Caco-2 (cell line): ENCODE measurements around the gene STEAP1B. TPM values are rescaled to one million over a fixed set of nuclear protein-coding genes. Genes with fewer than 3 reads are reported as not detected.
A peak's percentile ranks its signal among the peaks of the same experiment; 100 is the strongest.

Source experiments
- BruUV-seq: library from RNA; stranded (reverse); fragments of 400-500 nt; replicated peaks from 2 replicates; lab custom pipeline; 2021; lab: Mats Ljungman, UMichigan
- CTCF ChIA-PET: fragments of 300-600 bp; sonication (Branson Sonifier 250); formaldehyde crosslinking; loops from one replicate; lab custom pipeline; 2022; ENCODE audit warnings: antibody characterized with exemption; lab: Charles Lee
- POLR2A ChIA-PET: fragments of 300-600 bp; sonication (Branson Sonifier 250); formaldehyde crosslinking; loops from one replicate; lab custom pipeline; 2022; ENCODE audit warnings: antibody characterized with exemption; lab: Charles Lee
- DNase-seq, 2 experiments: peaks; one replicate each; pipeline versions ENCODE4 v3.0.0 to v3.0.0-alpha.2; 2020 to 2022
- H3K27me3 ChIP-seq: replicated peaks from 2 replicates; pipeline ENCODE4 v1.6.0; 2011; ENCODE audit warnings: low read length; ENCODE audit not compliant: control insufficient read depth, insufficient read depth
- H3K36me3 ChIP-seq: 2 replicates; pipeline ENCODE4 v1.5.1; 2011; ENCODE audit warnings: low read length; ENCODE audit not compliant: control insufficient read depth, insufficient read depth
- H3K4me1 ChIP-seq: fragments of 250-450 bp; sonication (Bioruptor Pico); 2 replicates; pipeline ENCODE4 v1.5.1; 2020; ENCODE audit warnings: mild to moderate bottlenecking
- H3K4me3 ChIP-seq: 2 replicates; pipeline ENCODE4 v1.5.1; 2011; ENCODE audit warnings: low read depth, mild to moderate bottlenecking, control low read depth, low read length
- H3K9me3 ChIP-seq: fragments of 250-450 bp; sonication (Bioruptor Pico); 2 replicates; pipeline ENCODE4 v1.5.1; 2020; ENCODE audit warnings: mild to moderate bottlenecking, moderate library complexity
- H3K27ac Mint-ChIP-seq: one replicate; pipeline ENCODE4 v1.8.0; 2022; ENCODE audit warnings: mixed read lengths; ENCODE audit not compliant: unreplicated experiment
- H3K27me3 Mint-ChIP-seq: one replicate; pipeline ENCODE4 v1.8.0; 2022; ENCODE audit warnings: mixed read lengths; ENCODE audit not compliant: insufficient read depth, unreplicated experiment
- H3K36me3 Mint-ChIP-seq: one replicate; pipeline ENCODE4 v1.8.0; 2022; ENCODE audit warnings: mild to moderate bottlenecking, mixed read lengths; ENCODE audit not compliant: insufficient read depth, unreplicated experiment
- H3K4me1 Mint-ChIP-seq: one replicate; pipeline ENCODE4 v1.8.0; 2022; ENCODE audit warnings: low read depth, mixed read lengths; ENCODE audit not compliant: unreplicated experiment
- H3K4me3 Mint-ChIP-seq: one replicate; pipeline ENCODE4 v1.8.0; 2022; ENCODE audit warnings: mild to moderate bottlenecking, moderate library complexity, mixed read lengths; ENCODE audit not compliant: unreplicated experiment
- H3K9me3 Mint-ChIP-seq: one replicate; pipeline ENCODE4 v1.8.0; 2022; ENCODE audit warnings: mixed read lengths; ENCODE audit not compliant: unreplicated experiment
- intact Hi-C: fragments of 100-400 bp; cut with micrococcal nuclease; formaldehyde crosslinking; loops from one replicate; pipeline ENCODE4 v1.10.0; 2022; ENCODE audit not compliant: unreplicated experiment
- total RNA-seq: library from RNA; stranded (reverse); gene quantifications from 2 replicates; pipeline ENCODE4 v1.2.3, GENCODE V29; 2022
- TF ChIP-seq, protein P1 (sequence below), 2 experiments: fragments of 200-600 bp in 1 of 2; IDR thresholded peaks; 1 replicate in 1 of 2; 2 replicates in 1 of 2; pipeline versions ENCODE4 v1.5.1 to v1.8.0; 2011 to 2022; ENCODE audit warnings: antibody characterized with exemption in 1 of 2, control low read depth in 1 of 2, inconsistent platforms in 1 of 2, low read depth in 1 of 2, low read length in 1 of 2, mild to moderate bottlenecking in 1 of 2, moderate library complexity in 1 of 2; ENCODE audit not compliant: insufficient read depth in 1 of 2, severe bottlenecking in 1 of 2, unreplicated experiment in 1 of 2

The STEAP1B gene
- total RNA-seq, 1 experiment from 2014 or later: 1.7 TPM

DNA sequence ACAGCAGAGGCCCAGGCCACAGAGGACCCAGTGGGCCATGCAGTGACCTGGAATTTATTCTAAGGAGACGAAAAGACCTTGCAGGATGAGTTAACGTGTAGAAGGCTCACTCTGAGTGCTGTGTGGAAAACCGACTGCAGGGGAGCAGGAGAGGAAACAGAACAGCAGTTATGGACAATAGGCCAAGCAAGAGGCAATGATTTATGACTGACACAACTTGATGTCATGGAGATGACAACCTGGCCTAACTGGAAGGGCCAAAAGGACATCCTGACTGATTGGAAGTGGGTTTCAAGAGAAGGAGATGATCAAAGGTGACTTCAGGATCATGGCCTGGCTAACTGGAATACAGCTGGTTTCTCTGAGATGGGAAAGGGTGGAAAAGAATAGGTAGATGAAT is 72.9 kb downstream of the STEAP1B start:
- ChIA-PET POLR2A (no interaction called here), CTCF (no interaction called here)
- DNase-seq: peak in 1 of 2 experiments; percentile 17
- H3K9me3 Mint-ChIP-seq: no peaks in the 10 kb centered on the region
- intact Hi-C loops: no loop called here
- Histone ChIP-seq H3K36me3 (no peaks in the 10 kb centered on the region), H3K27me3 (no peaks in the 10 kb centered on the region; the same call in 1 of the 2 replicates), H3K4me1 (peaks cover 11% of the 10 kb centered on the region), H3K9me3 (no peaks in the 10 kb centered on the region), H3K4me3 (no peak overlapping the region)
- TF ChIP-seq, protein P1, sequence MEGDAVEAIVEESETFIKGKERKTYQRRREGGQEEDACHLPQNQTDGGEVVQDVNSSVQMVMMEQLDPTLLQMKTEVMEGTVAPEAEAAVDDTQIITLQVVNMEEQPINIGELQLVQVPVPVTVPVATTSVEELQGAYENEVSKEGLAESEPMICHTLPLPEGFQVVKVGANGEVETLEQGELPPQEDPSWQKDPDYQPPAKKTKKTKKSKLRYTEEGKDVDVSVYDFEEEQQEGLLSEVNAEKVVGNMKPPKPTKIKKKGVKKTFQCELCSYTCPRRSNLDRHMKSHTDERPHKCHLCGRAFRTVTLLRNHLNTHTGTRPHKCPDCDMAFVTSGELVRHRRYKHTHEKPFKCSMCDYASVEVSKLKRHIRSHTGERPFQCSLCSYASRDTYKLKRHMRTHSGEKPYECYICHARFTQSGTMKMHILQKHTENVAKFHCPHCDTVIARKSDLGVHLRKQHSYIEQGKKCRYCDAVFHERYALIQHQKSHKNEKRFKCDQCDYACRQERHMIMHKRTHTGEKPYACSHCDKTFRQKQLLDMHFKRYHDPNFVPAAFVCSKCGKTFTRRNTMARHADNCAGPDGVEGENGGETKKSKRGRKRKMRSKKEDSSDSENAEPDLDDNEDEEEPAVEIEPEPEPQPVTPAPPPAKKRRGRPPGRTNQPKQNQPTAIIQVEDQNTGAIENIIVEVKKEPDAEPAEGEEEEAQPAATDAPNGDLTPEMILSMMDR (IDR thresholded peaks at IDR 0.05; ENCODE audit: insufficient read depth in 1 of 2, low read depth in 1 of 2, low read length in 1 of 2, severe bottlenecking in 1 of 2, unreplicated experiment in 1 of 2): no peak
- H3K4me3 Mint-ChIP-seq: no peak overlapping the region
- no peak overlapping the region for H3K27ac Mint-ChIP-seq
- H3K36me3 Mint-ChIP-seq: no peaks in the 10 kb centered on the region
- BruUV-seq: no TSS peak
- H3K27me3 Mint-ChIP-seq: no peaks in the 10 kb centered on the region
- peaks cover 10% of the 10 kb centered on the region for H3K4me1 Mint-ChIP-seq

GRCh38 chr7:22426463-22427094 is 73.4 kb downstream of the STEAP1B start:
- intact Hi-C loops: no loop called here
- no peaks in the 10 kb centered on the region; the same call in 1 of the 2 replicates for H3K27me3 ChIP-seq
- H3K4me3 ChIP-seq: no peak overlapping the region
- H3K27me3 Mint-ChIP-seq: no peaks in the 10 kb centered on the region
- H3K4me1 Mint-ChIP-seq: peaks cover 10% of the 10 kb centered on the region
- no peaks in the 10 kb centered on the region for H3K36me3 ChIP-seq
- H3K4me1 ChIP-seq: peaks cover 11% of the 10 kb centered on the region
- POLR2A ChIA-PET: no interaction called here
- CTCF ChIA-PET: no interaction called here
- no peaks in the 10 kb centered on the region for H3K9me3 ChIP-seq
- no peaks in the 10 kb centered on the region for H3K36me3 Mint-ChIP-seq
- DNase-seq: no peak
- BruUV-seq: no TSS peak
- no peak overlapping the region for H3K4me3 Mint-ChIP-seq
- H3K9me3 Mint-ChIP-seq: no peaks in the 10 kb centered on the region
- H3K27ac Mint-ChIP-seq: no peak overlapping the region
- TF ChIP-seq, protein P1 (IDR thresholded peaks at IDR 0.05; ENCODE audit: insufficient read depth in 1 of 2, low read depth in 1 of 2, low read length in 1 of 2, severe bottlenecking in 1 of 2, unreplicated experiment in 1 of 2): no peak

GRCh38 chr7:22425361-22425760 is 74.6 kb downstream of the STEAP1B start:
- Mint-ChIP-seq H3K27ac (no peak overlapping the region), H3K27me3 (no peaks in the 10 kb centered on the region), H3K36me3 (no peaks in the 10 kb centered on the region), H3K4me1 (peaks cover 10% of the 10 kb centered on the region), H3K9me3 (no peaks in the 10 kb centered on the region), H3K4me3 (no peak overlapping the region)
- intact Hi-C loops: no loop called here
- H3K9me3 ChIP-seq: no peaks in the 10 kb centered on the region
- H3K36me3 ChIP-seq: no peaks in the 10 kb centered on the region
- H3K4me3 ChIP-seq: no peak overlapping the region
- no peaks in the 10 kb centered on the region; the same call in 1 of the 2 replicates for H3K27me3 ChIP-seq
- TF ChIP-seq, protein P1 (IDR thresholded peaks at IDR 0.05; ENCODE audit: insufficient read depth in 1 of 2, low read depth in 1 of 2, low read length in 1 of 2, severe bottlenecking in 1 of 2, unreplicated experiment in 1 of 2): no peak
- DNase-seq: no peak
- POLR2A ChIA-PET: no interaction called here
- no TSS peak for BruUV-seq
- peaks cover 4% of the 10 kb centered on the region for H3K4me1 ChIP-seq
- CTCF ChIA-PET: no interaction called here
